MM.1S (cell line): ENCODE data around the gene SHROOM3.

Source experiments
- DNase-seq: peaks from one replicate; pipeline ENCODE4 v3.0.0-alpha.2; 2015
- H2AFZ ChIP-seq: fragments of 300-600 bp; sonication (generic); 2 replicates; pipeline ENCODE4 v1.6.0; 2016; ENCODE audit warnings: antibody characterized with exemption, low read length
- H3F3A ChIP-seq: fragments of 300-600 bp; sonication (generic); 2 replicates; pipeline ENCODE4 v1.6.1; 2016; ENCODE audit warnings: mild to moderate bottlenecking, antibody characterized with exemption, low read length, moderate library complexity, mixed read lengths; ENCODE audit not compliant: insufficient read depth
- H3K27ac ChIP-seq: fragments of 300-600 bp; sonication (generic); 2 replicates; pipeline ENCODE4 v1.5.1; 2016; ENCODE audit warnings: mild to moderate bottlenecking, low read length
- H3K27me3 ChIP-seq: fragments of 300-600 bp; sonication (generic); replicated peaks from 2 replicates; pipeline ENCODE4 v1.6.0; 2016; ENCODE audit warnings: low read length; ENCODE audit not compliant: insufficient read depth
- H3K36me3 ChIP-seq: fragments of 300-600 bp; sonication (generic); replicated peaks from 2 replicates; pipeline ENCODE4 v1.6.1; 2016; ENCODE audit warnings: mild to moderate bottlenecking, low read length, mixed read lengths; ENCODE audit not compliant: insufficient read depth
- H3K4me1 ChIP-seq: fragments of 300-600 bp; sonication (generic); 2 replicates; pipeline ENCODE4 v1.6.1; 2016; ENCODE audit warnings: low read length, mixed read lengths
- H3K4me2 ChIP-seq: fragments of 300-600 bp; sonication (generic); 2 replicates; pipeline ENCODE4 v1.6.0; 2016; ENCODE audit warnings: low read depth, low read length
- H3K4me3 ChIP-seq: fragments of 300-600 bp; sonication (generic); 2 replicates; pipeline ENCODE4 v1.5.1; 2016; ENCODE audit warnings: low read length, mixed read lengths
- H3K79me2 ChIP-seq: fragments of 300-600 bp; sonication (generic); 2 replicates; pipeline ENCODE4 v1.6.1; 2016; ENCODE audit warnings: mixed run types, low read length, mixed read lengths
- H3K9ac ChIP-seq: fragments of 300-600 bp; sonication (generic); 2 replicates; pipeline ENCODE4 v1.6.1; 2016; ENCODE audit warnings: low read length, mixed read lengths
- H3K9me2 ChIP-seq: fragments of 300-600 bp; sonication (generic); replicated peaks from 2 replicates; pipeline ENCODE4 v1.6.1; 2016; ENCODE audit warnings: mild to moderate bottlenecking, low read length, mixed read lengths; ENCODE audit not compliant: insufficient read depth
- H3K9me3 ChIP-seq: fragments of 300-600 bp; sonication (generic); replicated peaks from 2 replicates; pipeline ENCODE4 v1.6.1; 2016; ENCODE audit warnings: mild to moderate bottlenecking, low read length, mixed read lengths; ENCODE audit not compliant: insufficient read depth
- H4K20me1 ChIP-seq: fragments of 300-600 bp; sonication (generic); 2 replicates; pipeline ENCODE4 v1.6.1; 2016; ENCODE audit warnings: mild to moderate bottlenecking, low read length, moderate library complexity, mixed read lengths; ENCODE audit not compliant: insufficient read depth
- EZH2 ChIP-seq: fragments of 300-600 bp; sonication (generic); optimal IDR thresholded peaks from 2 replicates; pipeline ENCODE3; 2017; ENCODE audit warnings: low read depth, mild to moderate bottlenecking, antibody characterized with exemption, low read length, mixed read lengths
- EZH2phosphoT487 ChIP-seq: fragments of 300-600 bp; sonication (generic); IDR thresholded peaks from 2 replicates; pipeline ENCODE4 v1.6.1; 2018; ENCODE audit warnings: antibody characterized with exemption, low read length
- TF ChIP-seq, protein P1 (sequence below): fragments of 300-600 bp; sonication (generic); IDR thresholded peaks from 2 replicates; pipeline ENCODE4 v1.5.1; 2016; ENCODE audit warnings: antibody characterized with exemption, low read length, mixed read lengths

SHROOM3 gene

GRCh38 chr4:76714226-76714625, 279.2 kb downstream of the SHROOM3 start:
- TF ChIP-seq, protein P1, sequence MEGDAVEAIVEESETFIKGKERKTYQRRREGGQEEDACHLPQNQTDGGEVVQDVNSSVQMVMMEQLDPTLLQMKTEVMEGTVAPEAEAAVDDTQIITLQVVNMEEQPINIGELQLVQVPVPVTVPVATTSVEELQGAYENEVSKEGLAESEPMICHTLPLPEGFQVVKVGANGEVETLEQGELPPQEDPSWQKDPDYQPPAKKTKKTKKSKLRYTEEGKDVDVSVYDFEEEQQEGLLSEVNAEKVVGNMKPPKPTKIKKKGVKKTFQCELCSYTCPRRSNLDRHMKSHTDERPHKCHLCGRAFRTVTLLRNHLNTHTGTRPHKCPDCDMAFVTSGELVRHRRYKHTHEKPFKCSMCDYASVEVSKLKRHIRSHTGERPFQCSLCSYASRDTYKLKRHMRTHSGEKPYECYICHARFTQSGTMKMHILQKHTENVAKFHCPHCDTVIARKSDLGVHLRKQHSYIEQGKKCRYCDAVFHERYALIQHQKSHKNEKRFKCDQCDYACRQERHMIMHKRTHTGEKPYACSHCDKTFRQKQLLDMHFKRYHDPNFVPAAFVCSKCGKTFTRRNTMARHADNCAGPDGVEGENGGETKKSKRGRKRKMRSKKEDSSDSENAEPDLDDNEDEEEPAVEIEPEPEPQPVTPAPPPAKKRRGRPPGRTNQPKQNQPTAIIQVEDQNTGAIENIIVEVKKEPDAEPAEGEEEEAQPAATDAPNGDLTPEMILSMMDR = no peak
- TF ChIP-seq EZH2 (no peak), EZH2phosphoT487 (no peak)
- H3K36me3 ChIP-seq = peaks cover 10% of the 10 kb centered on the region; the same call in 1 of the 2 replicates
- H3K9me3 ChIP-seq = no peaks in the 10 kb centered on the region
- H2AFZ ChIP-seq = no peak overlapping the region
- peaks cover 6% of the 10 kb centered on the region; the same call in 1 of the 2 replicates for H4K20me1 ChIP-seq
- peaks cover 23% of the 10 kb centered on the region; the same call in 1 of the 2 replicates for H3K4me1 ChIP-seq
- H3K27ac ChIP-seq = no peak overlapping the region
- no peak overlapping the region for H3K9ac ChIP-seq
- H3K79me2 ChIP-seq = peaks cover 98% of the 10 kb centered on the region
- H3K4me3 ChIP-seq = no peak overlapping the region
- no peak overlapping the region for H3K4me2 ChIP-seq
- H3K27me3 ChIP-seq = no peaks in the 10 kb centered on the region
- peaks cover 3% of the 10 kb centered on the region; the same call in 1 of the 2 replicates for H3F3A ChIP-seq
- no peaks in the 10 kb centered on the region for H3K9me2 ChIP-seq
- no peak for DNase-seq

DNA sequence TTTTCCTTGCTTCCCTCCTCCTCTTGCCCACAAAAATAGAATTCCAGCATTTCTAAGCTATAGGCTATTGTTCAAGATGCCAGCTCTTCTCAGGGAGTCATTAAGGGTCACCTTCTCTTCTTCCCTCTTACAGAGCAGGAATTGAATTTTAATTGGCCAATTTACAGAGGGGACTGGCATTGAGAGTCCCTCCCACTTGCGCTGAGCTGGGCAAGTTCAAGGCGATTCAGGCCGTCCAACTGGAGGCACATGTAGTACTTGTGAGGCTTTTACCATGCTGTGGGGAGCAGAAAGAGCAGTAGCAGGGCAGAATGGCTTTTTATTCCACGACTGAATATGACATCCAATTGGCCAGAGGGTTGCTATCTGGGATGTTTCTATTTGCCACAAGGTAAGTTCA, 281.0 kb downstream of the SHROOM3 start:
- Histone ChIP-seq H4K20me1 (peaks cover 6% of the 10 kb centered on the region; the same call in 1 of the 2 replicates), H3K36me3 (peaks cover 7% of the 10 kb centered on the region; the same call in 1 of the 2 replicates), H3K4me3 (no peak overlapping the region), H3K27me3 (no peaks in the 10 kb centered on the region), H3K4me2 (no peak overlapping the region), H3K27ac (no peak overlapping the region), H3K9me3 (no peaks in the 10 kb centered on the region), H3K9me2 (no peaks in the 10 kb centered on the region), H3K79me2 (peaks cover 99% of the 10 kb centered on the region), H3K4me1 (peaks cover 23% of the 10 kb centered on the region; the same call in 1 of the 2 replicates), H3F3A (peaks cover 3% of the 10 kb centered on the region; the same call in 1 of the 2 replicates), H3K9ac (no peak overlapping the region), H2AFZ (no peak overlapping the region)
- no peak for DNase-seq
- TF ChIP-seq EZH2 (no peak), EZH2phosphoT487 (no peak)
- TF ChIP-seq, protein P1 = no peak

DNA sequence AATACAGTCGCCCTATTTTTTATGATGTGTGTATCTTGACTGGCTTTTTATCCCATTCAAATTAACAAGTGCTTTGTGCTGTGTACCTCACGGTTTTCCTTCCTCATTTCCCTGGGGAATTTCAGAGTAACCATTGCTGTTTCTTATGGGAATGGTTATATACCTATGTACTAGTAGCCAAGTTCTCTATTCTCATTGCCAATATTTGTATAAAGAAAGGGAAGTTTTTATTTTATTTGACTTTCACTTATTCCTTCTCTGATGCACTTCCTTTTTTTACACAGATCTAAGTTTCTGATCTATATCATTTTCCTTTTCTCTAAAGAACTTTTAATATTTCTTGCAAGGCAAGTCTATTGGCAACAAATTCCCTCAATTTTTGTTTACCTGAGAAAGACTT, 281.6 kb downstream of the SHROOM3 start:
- Histone ChIP-seq H3K79me2 (peaks cover 100% of the 10 kb centered on the region), H3K4me1 (peaks cover 23% of the 10 kb centered on the region; the same call in 1 of the 2 replicates), H3K4me2 (no peak overlapping the region), H3K36me3 (peaks cover 7% of the 10 kb centered on the region; the same call in 1 of the 2 replicates), H4K20me1 (peaks cover 6% of the 10 kb centered on the region; the same call in 1 of the 2 replicates), H3K27ac (no peak overlapping the region), H3K9ac (no peak overlapping the region), H3K27me3 (no peaks in the 10 kb centered on the region), H3F3A (peaks cover 3% of the 10 kb centered on the region; the same call in 1 of the 2 replicates), H3K9me2 (no peaks in the 10 kb centered on the region), H2AFZ (no peak overlapping the region), H3K9me3 (no peaks in the 10 kb centered on the region), H3K4me3 (no peak overlapping the region)
- DNase-seq = no peak
- TF ChIP-seq, protein P1 = no peak
- no peak for TF ChIP-seq EZH2phosphoT487
- TF ChIP-seq EZH2 = no peak
